Activated CD8-positive, alpha-beta memory T cell treated with anti-CD3 and anti-CD28 coated beads, Interleukin-2, amount 10 ng/mL, durations not matched to agents 7 days and 5 days (primary cell): ENCODE data around the gene DACH1. TPM values are rescaled to one million over a fixed set of nuclear protein-coding genes. Genes with fewer than 3 reads are reported as not detected.

ENCODE experiments used
- ATAC-seq: fragments of 150-1000 bp; cut with Tn5 transposase; one replicate; pipeline ENCODE4 v1.10.0; 2021; ENCODE audit warnings: moderate library complexity
- CTCF ChIA-PET: fragments of 350-600 bp; sonication (Branson Sonifier 250); formaldehyde crosslinking; loops from one replicate; lab custom pipeline; 2021; ENCODE audit warnings: antibody characterized with exemption; lab: Charles Lee
- DNase-seq: peaks from one replicate; pipeline ENCODE4 v3.0.0-alpha.2; 2020
- H3K27ac Mint-ChIP-seq: one replicate; pipeline ENCODE4 v1.8.0; 2021; ENCODE audit warnings: mild to moderate bottlenecking, mixed read lengths
- H3K27me3 Mint-ChIP-seq: one replicate; pipeline ENCODE4 v1.8.0; 2021; ENCODE audit warnings: mixed read lengths
- H3K36me3 Mint-ChIP-seq: one replicate; pipeline ENCODE4 v1.8.0; 2021; ENCODE audit warnings: mild to moderate bottlenecking, mixed read lengths
- H3K4me1 Mint-ChIP-seq: one replicate; pipeline ENCODE4 v1.8.0; 2021; ENCODE audit warnings: mixed read lengths
- H3K4me3 Mint-ChIP-seq: one replicate; pipeline ENCODE4 v1.8.0; 2021; ENCODE audit warnings: mild to moderate bottlenecking, moderate library complexity, mixed read lengths
- H3K9me3 Mint-ChIP-seq: one replicate; pipeline ENCODE4 v1.8.0; 2022; ENCODE audit warnings: low read depth, mixed read lengths
- total RNA-seq, 2 experiments: library from RNA; stranded (reverse); gene quantifications; one replicate each; pipeline ENCODE4 v1.2.3, GENCODE V29; 2021

DACH1 gene
- total RNA-seq, 2 experiments from 2014 or later = not detected

DNA sequence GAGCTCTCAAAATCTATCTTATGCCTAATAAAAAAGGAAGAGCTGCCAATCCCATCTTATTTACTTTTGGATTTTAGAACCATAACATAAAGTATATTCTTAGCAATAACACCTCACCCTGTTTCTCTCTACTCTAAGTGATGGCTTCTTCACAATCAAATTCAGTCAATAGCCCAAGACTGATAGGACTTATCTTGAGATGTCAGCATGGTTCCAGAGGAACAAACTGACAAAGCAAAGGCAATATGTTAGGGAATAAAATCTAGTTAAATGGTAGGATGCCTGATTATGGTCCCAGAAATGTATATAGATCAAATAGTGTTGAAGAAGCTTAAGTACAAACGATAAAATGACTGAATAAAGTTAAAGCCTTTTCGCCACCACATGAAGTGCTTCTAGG lies 36.3 kb downstream of the DACH1 start:
- DNase-seq = no peak
- Mint-ChIP-seq H3K27me3 (no peaks in the 10 kb centered on the region), H3K4me1 (no peaks in the 10 kb centered on the region), H3K36me3 (no peaks in the 10 kb centered on the region), H3K4me3 (no peak overlapping the region), H3K9me3 (no peaks in the 10 kb centered on the region), H3K27ac (no peak overlapping the region)
- no peak for ATAC-seq
- CTCF ChIA-PET = no interaction called here

DNA sequence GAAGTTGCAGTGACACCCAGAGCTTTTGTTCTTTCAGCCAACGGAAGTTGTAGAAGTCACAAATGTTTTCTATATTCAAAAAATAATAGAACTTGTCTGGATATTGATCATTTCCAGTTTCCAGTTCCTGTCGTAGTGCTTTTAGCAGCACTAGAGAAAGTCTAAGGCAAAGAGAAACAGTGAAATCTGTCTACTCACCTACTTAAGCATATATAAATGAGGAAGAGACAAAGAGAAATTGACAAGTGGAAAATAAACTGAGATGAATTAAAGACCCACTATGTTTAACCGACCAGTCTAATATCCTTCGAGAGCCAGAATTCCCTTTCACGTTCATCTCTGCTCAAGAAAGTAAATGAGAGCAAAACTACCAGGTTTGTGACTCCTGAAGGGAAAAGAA lies 36.7 kb downstream of the DACH1 start:
- H3K36me3 Mint-ChIP-seq = no peaks in the 10 kb centered on the region
- CTCF ChIA-PET = no interaction called here
- DNase-seq = no peak
- no peaks in the 10 kb centered on the region for H3K4me1 Mint-ChIP-seq
- ATAC-seq = no peak
- no peaks in the 10 kb centered on the region for H3K9me3 Mint-ChIP-seq
- H3K27me3 Mint-ChIP-seq = no peaks in the 10 kb centered on the region
- H3K4me3 Mint-ChIP-seq = no peak overlapping the region
- no peak overlapping the region for H3K27ac Mint-ChIP-seq

DNA sequence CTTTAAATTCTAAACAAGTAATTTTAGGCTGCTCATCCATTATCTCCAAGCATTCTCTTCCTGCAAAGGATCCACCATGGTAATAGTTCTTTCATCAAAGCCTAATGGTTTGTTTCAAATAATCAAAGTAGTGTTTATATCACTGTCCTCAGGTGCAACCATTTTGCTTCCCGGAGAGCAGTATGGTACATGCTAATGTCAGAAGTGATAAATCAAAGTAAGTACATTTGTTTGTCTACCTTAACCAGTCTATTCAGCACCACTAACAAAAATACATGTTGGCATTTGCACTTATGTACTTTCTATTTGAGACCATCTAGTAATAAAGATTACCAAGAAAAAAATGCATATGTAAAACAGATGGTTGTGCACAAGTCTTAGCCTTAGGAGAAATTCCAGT lies 37.5 kb downstream of the DACH1 start:
- no peak overlapping the region for H3K4me3 Mint-ChIP-seq
- H3K27me3 Mint-ChIP-seq = no peaks in the 10 kb centered on the region
- no peaks in the 10 kb centered on the region for H3K9me3 Mint-ChIP-seq
- no peaks in the 10 kb centered on the region for H3K4me1 Mint-ChIP-seq
- CTCF ChIA-PET = no interaction called here
- DNase-seq (no peak), ATAC-seq (no peak)
- H3K36me3 Mint-ChIP-seq = no peaks in the 10 kb centered on the region
- no peak overlapping the region for H3K27ac Mint-ChIP-seq

DNA sequence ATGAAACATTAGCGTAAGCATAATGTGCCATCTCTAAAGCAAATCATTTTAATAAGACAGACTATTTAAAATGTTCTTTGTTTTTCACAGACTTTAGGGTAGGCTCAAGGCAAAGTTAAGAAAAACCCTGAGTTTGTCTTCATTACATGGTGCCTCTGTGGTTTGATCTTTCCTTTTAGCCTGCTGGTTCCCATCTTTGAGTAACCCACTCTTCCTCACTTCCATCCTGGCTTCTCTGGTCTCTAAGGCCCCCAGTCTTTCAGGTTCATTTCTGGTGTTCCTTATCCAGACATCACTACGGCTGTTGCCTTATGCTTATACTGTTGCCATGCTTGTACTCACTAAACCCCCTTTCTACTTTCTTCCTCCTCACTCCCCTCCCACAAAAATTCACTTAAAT lies 38.4 kb downstream of the DACH1 start:
- no peaks in the 10 kb centered on the region for H3K36me3 Mint-ChIP-seq
- no peaks in the 10 kb centered on the region for H3K4me1 Mint-ChIP-seq
- no peaks in the 10 kb centered on the region for H3K27me3 Mint-ChIP-seq
- no peak overlapping the region for H3K4me3 Mint-ChIP-seq
- H3K27ac Mint-ChIP-seq = no peak overlapping the region
- DNase-seq = no peak
- CTCF ChIA-PET = no interaction called here
- ATAC-seq = no peak
- H3K9me3 Mint-ChIP-seq = no peaks in the 10 kb centered on the region

DNA sequence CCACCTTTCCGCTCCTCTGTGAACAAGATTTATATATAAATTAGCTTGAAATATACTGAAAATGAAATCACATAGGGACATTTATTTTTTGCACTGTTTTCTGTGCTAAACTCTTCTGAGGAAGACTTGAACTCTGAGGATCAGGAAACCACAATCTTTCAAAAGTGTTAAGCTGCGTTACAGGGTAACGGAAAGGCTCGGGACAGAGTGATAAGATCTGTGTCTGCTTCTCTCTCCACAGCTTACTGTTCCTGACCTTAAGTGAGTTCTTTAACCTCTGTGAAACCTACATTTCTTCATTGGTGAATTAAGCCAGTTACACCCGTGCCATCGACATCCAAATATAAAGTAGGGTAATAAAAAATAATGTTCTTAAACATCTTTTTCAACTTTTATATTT lies 38.9 kb downstream of the DACH1 start:
- Mint-ChIP-seq H3K27me3 (no peaks in the 10 kb centered on the region), H3K36me3 (no peaks in the 10 kb centered on the region), H3K9me3 (no peaks in the 10 kb centered on the region), H3K4me1 (no peaks in the 10 kb centered on the region), H3K27ac (no peak overlapping the region), H3K4me3 (no peak overlapping the region)
- CTCF ChIA-PET = no interaction called here
- DNase-seq = no peak
- no peak for ATAC-seq

DNA sequence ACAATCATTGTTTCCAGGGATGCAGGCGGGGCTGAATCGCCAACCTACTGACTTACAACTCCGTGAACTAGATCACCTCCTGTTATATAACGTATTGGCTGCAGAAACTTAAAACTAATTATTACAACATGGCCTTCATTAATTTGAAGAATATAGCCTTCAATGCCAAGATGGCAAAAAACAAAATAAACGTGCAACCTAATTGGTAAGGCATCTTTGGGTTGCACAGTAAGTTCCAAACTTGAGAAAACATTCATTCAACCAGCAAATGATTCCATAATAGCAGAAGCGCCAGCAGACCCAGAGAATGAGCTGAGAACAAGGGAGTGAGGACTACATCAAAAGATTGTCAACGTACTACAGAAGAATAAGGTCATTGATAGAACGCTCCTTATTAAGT lies 39.8 kb downstream of the DACH1 start:
- Mint-ChIP-seq H3K4me3 (no peak overlapping the region), H3K9me3 (no peaks in the 10 kb centered on the region), H3K27ac (no peak overlapping the region), H3K27me3 (no peaks in the 10 kb centered on the region), H3K4me1 (no peaks in the 10 kb centered on the region), H3K36me3 (no peaks in the 10 kb centered on the region)
- DNase-seq = no peak
- CTCF ChIA-PET = no interaction called here
- no peak for ATAC-seq

DNA sequence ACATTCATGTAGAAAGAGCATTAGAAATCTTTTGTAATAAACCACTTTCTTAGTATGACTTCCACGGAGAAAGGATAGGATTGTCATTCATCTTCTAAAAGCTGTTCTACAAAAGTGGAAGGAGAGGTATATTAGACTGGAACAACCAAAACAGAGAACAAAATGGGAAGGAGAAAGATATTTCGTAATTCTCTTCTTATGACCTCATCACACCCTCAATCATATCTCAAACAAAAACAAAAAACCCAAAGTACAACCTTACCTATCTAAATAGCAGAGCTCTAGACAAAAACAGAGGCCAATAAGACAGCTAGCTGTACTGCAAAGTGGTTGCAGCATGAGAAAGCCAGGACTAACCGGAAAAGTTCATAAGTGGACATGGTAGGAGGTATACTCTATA lies 46.3 kb downstream of the DACH1 start:
- no peak overlapping the region for H3K4me3 Mint-ChIP-seq
- no peak overlapping the region for H3K27ac Mint-ChIP-seq
- H3K9me3 Mint-ChIP-seq = peaks cover 3% of the 10 kb centered on the region
- H3K4me1 Mint-ChIP-seq = no peaks in the 10 kb centered on the region
- DNase-seq = no peak
- CTCF ChIA-PET = no interaction called here
- H3K27me3 Mint-ChIP-seq = no peaks in the 10 kb centered on the region
- ATAC-seq = no peak
- H3K36me3 Mint-ChIP-seq = no peaks in the 10 kb centered on the region

DNA sequence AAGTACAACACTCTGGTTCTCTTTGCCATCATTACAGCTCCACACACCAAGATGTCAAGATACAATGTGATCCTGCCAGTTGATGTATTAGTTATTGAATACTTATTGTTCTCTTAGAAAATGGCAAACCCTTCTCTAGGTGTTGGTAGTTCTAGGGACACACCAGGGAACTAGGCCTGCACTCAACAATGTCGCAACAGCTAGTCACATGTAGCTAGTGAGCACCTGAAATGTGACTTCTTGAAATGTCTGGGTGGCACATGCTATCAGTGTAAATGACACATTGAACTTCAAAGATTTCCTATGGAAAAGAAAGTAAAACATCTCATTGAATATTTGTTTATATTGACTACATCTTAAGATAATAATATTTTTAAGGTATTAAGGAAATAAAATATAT lies 49.7 kb downstream of the DACH1 start:
- no peak for ATAC-seq
- Mint-ChIP-seq H3K4me1 (no peaks in the 10 kb centered on the region), H3K36me3 (no peaks in the 10 kb centered on the region), H3K4me3 (no peak overlapping the region), H3K9me3 (peaks cover 3% of the 10 kb centered on the region), H3K27ac (no peak overlapping the region), H3K27me3 (no peaks in the 10 kb centered on the region)
- CTCF ChIA-PET = no interaction called here
- no peak for DNase-seq

DNA sequence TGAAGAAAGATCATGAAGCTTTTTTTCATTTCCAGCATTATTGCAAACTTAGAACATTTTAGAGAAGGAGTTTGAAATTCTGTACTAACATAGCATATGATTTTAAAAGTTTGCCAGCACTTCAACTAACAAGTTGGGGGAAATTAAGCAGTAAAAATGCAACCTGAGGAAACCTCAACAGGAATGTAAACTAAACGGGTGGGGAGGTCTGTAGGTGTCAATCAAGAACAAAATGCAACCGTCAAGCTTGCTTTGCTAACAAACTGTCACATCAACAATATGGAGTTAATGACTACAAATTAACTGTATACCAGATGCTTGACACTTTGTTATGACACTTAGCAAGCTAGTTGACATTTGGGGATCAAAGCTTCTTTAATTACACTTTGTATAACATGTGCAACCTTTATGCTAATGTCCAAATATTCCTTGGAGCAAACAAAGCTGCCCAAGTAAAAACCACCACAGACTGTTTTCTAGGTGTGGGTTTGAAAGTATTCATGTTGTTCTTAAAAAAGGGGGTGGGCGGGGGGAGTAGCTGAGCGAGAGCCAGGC lies 52.1 kb downstream of the DACH1 start:
- H3K4me3 Mint-ChIP-seq = no peak overlapping the region
- no peak overlapping the region for H3K27ac Mint-ChIP-seq
- CTCF ChIA-PET = no interaction called here
- DNase-seq (no peak), ATAC-seq (no peak)
- no peaks in the 10 kb centered on the region for H3K27me3 Mint-ChIP-seq
- no peaks in the 10 kb centered on the region for H3K36me3 Mint-ChIP-seq
- H3K9me3 Mint-ChIP-seq = peaks cover 3% of the 10 kb centered on the region
- no peaks in the 10 kb centered on the region for H3K4me1 Mint-ChIP-seq

DNA sequence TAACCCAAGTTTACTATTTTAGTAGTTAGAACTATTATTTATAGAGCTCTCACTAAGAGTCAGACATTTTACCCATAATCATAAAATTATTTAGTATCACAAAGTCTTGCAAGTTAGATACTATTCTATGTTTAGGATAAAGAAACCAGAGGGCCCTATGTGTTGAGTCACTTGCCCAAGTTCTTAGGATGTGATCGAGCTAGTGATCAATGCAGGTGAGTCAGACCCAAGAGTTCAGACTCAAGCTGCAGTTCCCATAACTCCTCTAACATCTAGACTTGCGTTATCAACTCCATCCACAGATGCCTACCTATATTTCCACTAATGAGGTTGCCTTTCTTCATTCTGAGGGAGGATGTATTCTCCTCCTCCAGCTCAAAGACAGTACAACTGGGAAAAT lies 53.8 kb downstream of the DACH1 start:
- ATAC-seq (no peak), DNase-seq (no peak)
- CTCF ChIA-PET = no interaction called here
- H3K4me3 Mint-ChIP-seq = no peak overlapping the region
- no peaks in the 10 kb centered on the region for H3K4me1 Mint-ChIP-seq
- H3K27me3 Mint-ChIP-seq = no peaks in the 10 kb centered on the region
- no peaks in the 10 kb centered on the region for H3K36me3 Mint-ChIP-seq
- no peak overlapping the region for H3K27ac Mint-ChIP-seq
- peaks cover 3% of the 10 kb centered on the region for H3K9me3 Mint-ChIP-seq

DNA sequence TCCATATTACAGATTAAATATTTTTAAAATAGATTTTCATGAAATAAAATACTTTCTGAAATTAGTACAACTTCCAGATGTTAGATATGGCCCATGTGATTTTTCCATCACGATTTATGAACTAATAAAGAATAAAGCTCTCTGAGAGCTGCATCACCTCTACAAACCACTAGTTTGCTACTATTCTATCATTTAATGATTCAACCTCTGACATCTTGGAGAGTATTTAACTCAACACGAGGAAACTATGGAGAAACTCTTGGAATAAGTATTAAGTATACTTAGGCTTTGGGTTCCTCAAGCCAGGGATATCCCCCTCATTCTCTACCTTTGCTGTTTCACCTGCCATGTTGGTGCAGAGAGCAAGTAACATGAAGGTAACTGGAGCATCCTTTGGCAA lies 55.7 kb downstream of the DACH1 start:
- DNase-seq (no peak), ATAC-seq (no peak)
- CTCF ChIA-PET = no interaction called here
- Mint-ChIP-seq H3K4me1 (no peaks in the 10 kb centered on the region), H3K36me3 (no peaks in the 10 kb centered on the region), H3K27me3 (no peaks in the 10 kb centered on the region), H3K27ac (no peak overlapping the region), H3K4me3 (no peak overlapping the region), H3K9me3 (peaks cover 4% of the 10 kb centered on the region)

DNA sequence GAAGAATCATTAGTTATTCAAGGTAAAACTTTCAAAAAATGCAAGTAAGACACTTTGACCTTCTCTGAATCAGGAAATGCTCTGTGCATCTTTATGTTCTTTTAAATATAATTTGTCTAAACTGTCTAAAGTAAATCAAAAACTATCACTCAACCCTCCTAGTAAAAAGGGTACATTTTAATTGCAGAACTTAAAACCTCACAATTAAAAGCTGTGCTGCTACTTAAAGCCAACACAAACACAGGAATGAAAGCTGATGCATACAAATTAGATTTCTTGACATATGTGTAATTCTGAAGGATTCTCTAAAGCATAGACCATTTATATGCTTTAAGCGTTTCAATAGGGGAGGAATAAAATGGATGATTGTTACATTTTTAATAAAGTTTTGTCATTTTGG lies 58.3 kb downstream of the DACH1 start:
- no peak for ATAC-seq

DNA sequence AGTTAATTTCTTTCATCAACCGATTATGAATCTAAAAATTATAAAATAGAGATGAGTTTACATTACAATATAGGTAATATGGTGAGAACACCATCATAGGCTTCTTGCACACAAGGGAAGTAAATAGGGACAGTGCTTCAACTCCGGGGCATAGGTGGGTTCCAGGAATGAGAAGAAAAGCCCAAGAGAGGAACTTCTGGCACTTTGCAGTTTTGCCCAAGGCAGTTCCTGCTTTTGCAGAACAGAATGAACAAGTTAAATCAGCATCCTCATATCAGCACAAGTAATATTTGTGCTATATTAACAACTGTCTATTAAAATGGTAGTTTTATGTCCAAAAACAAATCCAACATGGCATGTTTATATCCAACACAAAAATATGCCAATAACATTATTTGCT lies 60.1 kb downstream of the DACH1 start:
- H3K4me1 Mint-ChIP-seq = no peaks in the 10 kb centered on the region
- H3K27ac Mint-ChIP-seq = no peak overlapping the region
- no peak overlapping the region for H3K4me3 Mint-ChIP-seq
- no peak for DNase-seq
- H3K27me3 Mint-ChIP-seq = no peaks in the 10 kb centered on the region
- H3K36me3 Mint-ChIP-seq = no peaks in the 10 kb centered on the region
- no peak for ATAC-seq
- CTCF ChIA-PET = no interaction called here
- H3K9me3 Mint-ChIP-seq = peaks cover 4% of the 10 kb centered on the region

More for the DNA sequence above, 58.3 kb downstream of the DACH1 start:
- no peak for DNase-seq
- H3K27me3 Mint-ChIP-seq = no peaks in the 10 kb centered on the region
- no peaks in the 10 kb centered on the region for H3K36me3 Mint-ChIP-seq
- peaks cover 4% of the 10 kb centered on the region for H3K9me3 Mint-ChIP-seq
- no peak overlapping the region for H3K4me3 Mint-ChIP-seq
- no peak overlapping the region for H3K27ac Mint-ChIP-seq
- H3K4me1 Mint-ChIP-seq = no peaks in the 10 kb centered on the region
- CTCF ChIA-PET = no interaction called here

DNA sequence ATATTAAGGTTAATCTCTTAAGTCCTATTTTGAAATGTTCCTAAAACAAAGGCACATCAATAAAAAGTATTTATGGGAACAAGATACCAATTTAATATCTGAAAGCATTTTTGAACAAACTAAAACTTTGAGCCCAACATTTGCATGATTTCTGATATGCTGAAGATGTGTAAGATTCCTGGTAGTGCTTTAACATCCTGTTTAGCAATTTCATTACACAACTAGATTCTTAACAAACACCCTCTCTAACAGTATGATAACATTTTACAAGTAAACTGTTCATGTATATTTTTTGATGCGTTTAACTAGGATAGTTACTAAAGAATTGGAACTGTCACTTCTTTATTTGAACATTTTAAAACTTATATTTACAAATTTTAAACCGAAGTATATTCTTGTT lies 63.9 kb downstream of the DACH1 start:
- ATAC-seq (no peak), DNase-seq (no peak)
- H3K27ac Mint-ChIP-seq = no peak overlapping the region
- no peaks in the 10 kb centered on the region for H3K4me1 Mint-ChIP-seq
- no peaks in the 10 kb centered on the region for H3K27me3 Mint-ChIP-seq
- CTCF ChIA-PET = no interaction called here
- H3K9me3 Mint-ChIP-seq = peaks cover 4% of the 10 kb centered on the region
- no peak overlapping the region for H3K4me3 Mint-ChIP-seq
- H3K36me3 Mint-ChIP-seq = no peaks in the 10 kb centered on the region

DNA sequence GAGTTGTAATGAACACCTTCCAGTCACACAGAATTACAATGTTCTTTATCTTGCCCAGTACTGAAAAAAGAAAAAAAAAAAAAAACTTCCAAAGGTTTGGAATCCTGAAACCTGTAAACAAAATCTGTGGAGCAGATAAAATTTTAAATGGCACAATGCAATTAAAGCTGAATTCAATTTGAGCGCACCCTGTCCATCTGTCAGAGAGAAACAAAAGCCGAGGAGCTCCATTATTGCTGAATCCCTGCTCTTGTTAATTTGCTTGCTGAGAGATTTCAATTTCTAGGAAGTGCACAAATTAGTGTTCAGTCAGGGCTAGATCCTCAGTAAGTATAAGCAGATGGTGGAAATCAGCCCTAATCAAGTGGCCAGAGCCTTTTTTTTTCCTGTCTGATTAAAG lies 65.2 kb downstream of the DACH1 start:
- Mint-ChIP-seq H3K4me3 (no peak overlapping the region), H3K27ac (no peak overlapping the region), H3K36me3 (no peaks in the 10 kb centered on the region), H3K9me3 (no peaks in the 10 kb centered on the region), H3K4me1 (no peaks in the 10 kb centered on the region), H3K27me3 (no peaks in the 10 kb centered on the region)
- CTCF ChIA-PET = no interaction called here
- DNase-seq (no peak), ATAC-seq (no peak)
